BE2C (cell line): ENCODE data around the gene UVSSA.
A peak's percentile ranks its signal among the peaks of the same experiment; 100 is the strongest.

Experiments used
- DNase-seq: peaks from one replicate; pipeline ENCODE4 v3.0.0-alpha.2; 2020
- H3K27me3 ChIP-seq: fragments of 250-450 bp; sonication (Bioruptor Pico); 2 replicates; pipeline ENCODE4 v1.5.1; 2020; ENCODE audit warnings: mild to moderate bottlenecking
- H3K36me3 ChIP-seq: fragments of 250-450 bp; sonication (Bioruptor Pico); 2 replicates; pipeline ENCODE4 v1.5.1; 2020; ENCODE audit warnings: mild to moderate bottlenecking
- H3K4me1 ChIP-seq: fragments of 250-450 bp; sonication (Bioruptor Pico); 2 replicates; pipeline ENCODE4 v1.5.1; 2020
- H3K4me3 ChIP-seq: 2 replicates; pipeline ENCODE4 v1.5.1; 2011; ENCODE audit warnings: low read depth, low read length
- H3K9me3 ChIP-seq: fragments of 250-450 bp; sonication (Bioruptor Pico); 2 replicates; pipeline ENCODE4 v1.5.1; 2020
- CTCF ChIP-seq: IDR thresholded peaks from 2 replicates; pipeline ENCODE4 v1.5.1; 2012; ENCODE audit warnings: mild to moderate bottlenecking, low read depth, low read length

Gene UVSSA

GRCh38 chr4:1380368-1381151 lies 33.6 kb downstream of the UVSSA start:
- H3K9me3 ChIP-seq = no peaks in the 10 kb centered on the region
- peak; percentile 3 for DNase-seq
- no peaks in the 10 kb centered on the region for H3K4me1 ChIP-seq
- no peak for TF ChIP-seq CTCF
- no peak overlapping the region for H3K4me3 ChIP-seq
- no peaks in the 10 kb centered on the region for H3K27me3 ChIP-seq
- no peaks in the 10 kb centered on the region for H3K36me3 ChIP-seq

- DNase-seq = peak; percentile 9
- H3K9me3 ChIP-seq = no peaks in the 10 kb centered on the region
- H3K36me3 ChIP-seq = no peaks in the 10 kb centered on the region
- no peaks in the 10 kb centered on the region for H3K27me3 ChIP-seq
- TF ChIP-seq CTCF = no peak
- no peak overlapping the region for H3K4me3 ChIP-seq
- H3K4me1 ChIP-seq = no peaks in the 10 kb centered on the region
These were observed 34.2 kb downstream of the UVSSA start for GRCh38 chr4:1381181-1381621.

- Histone ChIP-seq H3K9me3 (no peaks in the 10 kb centered on the region), H3K4me1 (no peaks in the 10 kb centered on the region), H3K4me3 (no peak overlapping the region), H3K27me3 (no peaks in the 10 kb centered on the region), H3K36me3 (no peaks in the 10 kb centered on the region)
- peak; percentile 5 for DNase-seq
- TF ChIP-seq CTCF = no peak
These were observed 35.0 kb downstream of the UVSSA start for GRCh38 chr4:1381944-1382541.

- Histone ChIP-seq H3K9me3 (no peaks in the 10 kb centered on the region), H3K27me3 (no peaks in the 10 kb centered on the region), H3K4me3 (no peak overlapping the region), H3K4me1 (no peaks in the 10 kb centered on the region), H3K36me3 (no peaks in the 10 kb centered on the region)
- no peak for TF ChIP-seq CTCF
- DNase-seq = peak; percentile 7
These were observed 36.0 kb downstream of the UVSSA start for GRCh38 chr4:1382776-1383727.

GRCh38 chr4:1383728-1384591 lies 37.0 kb downstream of the UVSSA start:
- DNase-seq = peak; percentile 3
- TF ChIP-seq CTCF = no peak
- H3K4me1 ChIP-seq = no peaks in the 10 kb centered on the region
- H3K4me3 ChIP-seq = no peak overlapping the region
- no peaks in the 10 kb centered on the region for H3K27me3 ChIP-seq
- no peaks in the 10 kb centered on the region for H3K36me3 ChIP-seq
- H3K9me3 ChIP-seq = no peaks in the 10 kb centered on the region
